K562 (cell line): ENCODE measurements around the gene SRRT. TPM values are rescaled to one million over a fixed set of nuclear protein-coding genes. Genes with fewer than 3 reads are reported as not detected.
A peak's percentile ranks its signal among the peaks of the same experiment; 100 is the strongest.

Experiments
- ATAC-seq: fragments of 200-7000 bp; cut with Tn5 transposase; 3 replicates; pipeline ENCODE4 v1.9.1; 2020; ENCODE audit warnings: moderate library complexity
- BruUV-seq: library from RNA; stranded (reverse); fragments of 400-500 nt; replicated peaks from 2 replicates; lab custom pipeline; 2021; lab: Mats Ljungman, UMichigan
- CTCF ChIA-PET: fragments of 300-600 bp; formaldehyde crosslinking; extraction: SDS; loops from one replicate; lab custom pipeline; 2021; ENCODE audit warnings: low intra/inter-chr PET ratio; lab: Yijun Ruan, JAX
- POLR2A ChIA-PET: fragments of 300-600, 350-650 bp; sonication (Branson Sonifier 250); formaldehyde crosslinking; extraction: SDS; loops from one replicate; lab custom pipeline; 2021; ENCODE audit warnings: antibody characterized with exemption, inconsistent platforms; lab: Yijun Ruan, JAX
- DNase-seq, 4 experiments: peaks; one replicate each; pipeline versions ENCODE4 v3.0.0 to v3.0.0-alpha.2; 2011 to 2018; ENCODE audit warnings: low spot score in 3 of 4, mixed read lengths in 3 of 4; ENCODE audit errors: extremely low read depth in 1 of 4
- FAIRE-seq: peaks from 2 replicates; lab custom pipeline; 2011; peaks lifted over from hg19 to GRCh38; lab: Jason Lieb, UNC
- H2AFZ ChIP-seq: 2 replicates; pipeline ENCODE4 v1.6.0; 2011; ENCODE audit warnings: low read depth, low read length, control low read depth, inconsistent platforms
- H3K27ac ChIP-seq: fragments of 200-600 bp; 3 replicates; pipeline ENCODE4 v1.8.0; 2011; ENCODE audit warnings: low read depth, mild to moderate bottlenecking, control low read depth, inconsistent platforms, low read length, moderate library complexity, mixed read lengths; ENCODE audit errors: extremely low read depth
- H3K27me3 ChIP-seq, 2 experiments: fragments of 300-600 bp in 1 of 2; 2 replicates in 1 of 2; 3 replicates in 1 of 2; pipeline versions ENCODE4 v1.6.0 to v1.8.0; 2011; ENCODE audit warnings: inconsistent platforms in 2 of 2, low read length in 2 of 2, mild to moderate bottlenecking in 1 of 2, mixed read lengths in 1 of 2, moderate library complexity in 1 of 2; ENCODE audit not compliant: control insufficient read depth in 2 of 2, insufficient read depth in 2 of 2
- H3K36me3 ChIP-seq: fragments of 300-600 bp; 3 replicates; pipeline ENCODE4 v1.8.0; 2011; ENCODE audit warnings: mild to moderate bottlenecking, low read length, inconsistent platforms; ENCODE audit not compliant: control insufficient read depth, insufficient read depth
- H3K4me1 ChIP-seq, 2 experiments: fragments of 200-600 bp in 1 of 2; replicated peaks in 1 of 2; 2 replicates in 1 of 2; 3 replicates in 1 of 2; pipeline versions ENCODE4 v1.5.1 to v1.8.0; 2011; ENCODE audit warnings: inconsistent platforms in 2 of 2, low read length in 2 of 2, mild to moderate bottlenecking in 1 of 2, mixed read lengths in 1 of 2, moderate library complexity in 1 of 2; ENCODE audit not compliant: control insufficient read depth in 2 of 2, insufficient read depth in 2 of 2
- H3K4me2 ChIP-seq: 2 replicates; pipeline ENCODE4 v1.6.1; 2011; ENCODE audit warnings: low read length, control low read depth, inconsistent platforms, mixed read lengths; ENCODE audit not compliant: insufficient read depth
- H3K4me3 ChIP-seq: fragments of 200-600 bp; sonication (generic), shearing (Covaris generic); 2 replicates; pipeline ENCODE4 v1.5.1; 2016; ENCODE audit warnings: control low read depth, inconsistent platforms
- H3K79me2 ChIP-seq: fragments of 200-600 bp; 3 replicates; pipeline ENCODE4 v1.8.0; 2011; ENCODE audit warnings: low read length, inconsistent platforms; ENCODE audit not compliant: control insufficient read depth, insufficient read depth
- H3K9ac ChIP-seq, 2 experiments: 2 replicates each; pipeline versions ENCODE4 v1.6.0 to v1.6.1; 2011; ENCODE audit warnings: low read depth in 2 of 2, low read length in 2 of 2, control low read depth in 1 of 2, inconsistent platforms in 1 of 2, mild to moderate bottlenecking in 1 of 2, mixed read lengths in 1 of 2; ENCODE audit not compliant: insufficient read depth in 1 of 2
- H3K9me1 ChIP-seq: one replicate; pipeline ENCODE4 v1.6.0; 2011; ENCODE audit warnings: inconsistent platforms, mild to moderate bottlenecking, low read length, moderate library complexity; ENCODE audit not compliant: control insufficient read depth, insufficient read depth
- H3K9me3 ChIP-seq: replicated peaks from 2 replicates; pipeline ENCODE4 v1.5.1; 2011; ENCODE audit warnings: low read depth, low read length, inconsistent platforms; ENCODE audit not compliant: control insufficient read depth, insufficient read depth
- H4K20me1 ChIP-seq: replicated peaks from 2 replicates; pipeline ENCODE4 v1.6.1; 2011; ENCODE audit warnings: low read length, inconsistent platforms, mixed read lengths; ENCODE audit not compliant: control insufficient read depth, insufficient read depth
- BRF2 ChIP-seq: IDR thresholded peaks from 3 replicates; pipeline ENCODE4 v1.6.1; 2011; ENCODE audit warnings: borderline replicate concordance, mild to moderate bottlenecking; ENCODE audit not compliant: insufficient read length, insufficient read depth
- CBX5 ChIP-seq: IDR thresholded peaks from 2 replicates; pipeline ENCODE4 v1.6.1; 2014; ENCODE audit warnings: low read depth, borderline replicate concordance
- CGGBP1 ChIP-seq: fragments of 250-450 bp; sonication (Bioruptor Pico); IDR thresholded peaks from 2 replicates; pipeline ENCODE4 v1.9.0; 2021; ENCODE audit warnings: mild to moderate bottlenecking
- FOXA3 ChIP-seq, 2 experiments: fragments of 450-650 bp in 1 of 2; sonication (generic) in 1 of 2; formaldehyde crosslinking; IDR thresholded peaks in 1 of 2; conservative IDR thresholded peaks in 1 of 2; 2 replicates each; pipeline versions ENCODE4 v1.4.0 to v1.8.0; 2020 to 2022; ENCODE audit warnings: mild to moderate bottlenecking in 2 of 2, missing genetic modification reagents in 1 of 2
- HMG20A ChIP-seq: fragments of 450-650 bp; formaldehyde crosslinking; conservative IDR thresholded peaks from 2 replicates; pipeline ENCODE4 v1.4.0; 2020; ENCODE audit warnings: mild to moderate bottlenecking, mixed read lengths
- HNRNPLL ChIP-seq: fragments of 200-400 bp; formaldehyde crosslinking; IDR thresholded peaks from 2 replicates; pipeline ENCODE4 v1.6.1; 2017; ENCODE audit warnings: low read length, low read depth, mild to moderate bottlenecking; ENCODE audit not compliant: poor library complexity, severe bottlenecking
- MAFG ChIP-seq: fragments of 450-650 bp; conservative IDR thresholded peaks from 2 replicates; pipeline ENCODE4 v1.6.1; 2016; ENCODE audit warnings: missing genetic modification characterization, missing compliant biosample characterization
- NCOA4 ChIP-seq: fragments of 450-650 bp; IDR thresholded peaks from 2 replicates; pipeline ENCODE4 v1.6.1; 2018; ENCODE audit warnings: mild to moderate bottlenecking; ENCODE audit not compliant: partially characterized antibody
- NRF1 ChIP-seq, 2 experiments: fragments of 450-650 bp; IDR thresholded peaks in 1 of 2; conservative IDR thresholded peaks in 1 of 2; 2 replicates each; pipeline ENCODE4 v1.6.1; 2014; ENCODE audit warnings: mild to moderate bottlenecking in 2 of 2
- PREB ChIP-seq: sonication (generic); formaldehyde crosslinking; IDR thresholded peaks from 2 replicates; pipeline ENCODE4 v1.8.1; 2023; ENCODE audit warnings: mild to moderate bottlenecking, missing genetic modification reagents
- PTTG1 ChIP-seq: fragments of 450-650 bp; IDR thresholded peaks from 2 replicates; pipeline ENCODE4 v1.6.1; 2016; ENCODE audit warnings: low read depth, mild to moderate bottlenecking, missing genetic modification characterization, missing compliant biosample characterization
- RCOR1 ChIP-seq, 2 experiments: IDR thresholded peaks; 2 replicates each; pipeline ENCODE4 v1.6.1; 2012; ENCODE audit warnings: low read depth in 2 of 2, low read length in 2 of 2, borderline replicate concordance in 1 of 2, improper control_type of control experiment in 1 of 2
- SMARCA4 ChIP-seq: fragments of 450-650 bp; IDR thresholded peaks from 2 replicates; pipeline ENCODE4 v1.6.1; 2016
- TCF3 ChIP-seq: sonication (generic); formaldehyde crosslinking; IDR thresholded peaks from 2 replicates; pipeline ENCODE4 v1.4.0; 2020; ENCODE audit warnings: mild to moderate bottlenecking, missing genetic modification reagents
- ZNF12 ChIP-seq: sonication (generic); formaldehyde crosslinking; IDR thresholded peaks from 2 replicates; pipeline ENCODE4 v1.4.0; 2020; ENCODE audit warnings: mild to moderate bottlenecking, missing genetic modification reagents
- ZNF274 ChIP-seq: IDR thresholded peaks from 2 replicates; pipeline ENCODE4 v1.6.1; 2011; ENCODE audit warnings: low read depth, mild to moderate bottlenecking, low read length, moderate library complexity, borderline replicate concordance
- ZNF780A ChIP-seq: fragments of 250-450 bp; sonication (Bioruptor Pico); IDR thresholded peaks from 2 replicates; pipeline ENCODE4 v1.5.0; 2021; ENCODE audit warnings: mild to moderate bottlenecking
- WGBS: fragments of 100-300 bp; shearing (Covaris generic); methylation state at CpG from one replicate; pipeline ENCODE4 v1.1.6; 2016; ENCODE audit warnings: low coverage, mixed read lengths; ENCODE audit not compliant: insufficient coverage; ENCODE audit errors: missing lambda C conversion rate; 5-methylcytosine and 5-hydroxymethylcytosine counted together
- in situ Hi-C: fragments of 300-500 bp; cut with MboI; formaldehyde crosslinking; loops from 4 replicates; pipeline ENCODE4 v1.15.0; 2018; ENCODE audit warnings: inconsistent platforms, mixed read lengths
- intact Hi-C: fragments of 100-400 bp; cut with micrococcal nuclease; formaldehyde crosslinking; loops from 2 replicates; pipeline ENCODE4 v1.14.2; 2022
- polyA plus RNA-seq, 8 experiments: library from polyadenylated mRNA; depleted of rRNA in 4 of 8; stranded (reverse) in 5 of 8; unstranded in 3 of 8; fragments of >200 nt; fragmentation: Nextera tagmentation in 2 of 8; fragmentation: Illumina TruSeq in 1 of 8; extraction: Ambion mirVana in 2 of 8; extraction: Trizol in 1 of 8; gene quantifications; 2 replicates each; pipeline versions ENCODE4 v1.2.1 to v1.2.3, GENCODE V29; 2011 to 2014; ENCODE audit warnings: inconsistent platforms in 1 of 8, missing spikeins in 1 of 8
- total RNA-seq, 7 experiments: library from RNA; depleted of rRNA in 6 of 7; stranded (reverse); fragments of >200 nt in 6 of 7; fragmentation: Illumina TruSeq in 2 of 7; extraction: Trizol in 2 of 7; gene quantifications; 2 replicates each; pipeline versions ENCODE4 v1.2.1 to v1.2.3, GENCODE V29; 2011 to 2021; ENCODE audit warnings: low replicate concordance in 1 of 7

SRRT gene
- total and polyA plus RNA-seq, 9 of the 15 experiments (the other 6 are each of a cell fraction or from before 2014, with no cell fraction given), result 10.3 to 263 (median 84.4) TPM

- TF ChIP-seq ZNF780A (no peak), HNRNPLL (peak; percentile 18), NRF1 (conservative IDR thresholded peaks at IDR 0.05 in 1 of 2, IDR thresholded peaks at IDR 0.05 in 1 of 2) (no peak), CBX5 (no peak)
Measured at GRCh38 chr7:100902638-100903037, 27.7 kb downstream of the SRRT start (continued).

- peaks cover 4% of the 10 kb centered on the region in 2 experiments; a peak in 1 of 5 replicates for H3K4me1 ChIP-seq
- TF ChIP-seq MAFG (tag) (no peak), SMARCA4 (no peak), PREB (CRISPR knock-in tag) (no peak), TCF3 (CRISPR knock-in tag) (no peak), CGGBP1 (no peak), FOXA3 (CRISPR knock-in tag; conservative IDR thresholded peaks at IDR 0.05 in 1 of 2, IDR thresholded peaks at IDR 0.05 in 1 of 2) (no peak), HMG20A (no peak), RCOR1 (IDR thresholded peaks at IDR 0.05; ENCODE audit: borderline replicate concordance in 1 of 2, low read depth in 2 of 2, low read length in 2 of 2) (no peak), ZNF274 (no peak), BRF2 (no peak), NCOA4 (no peak), ZNF12 (CRISPR knock-in tag) (no peak), PTTG1 (tag) (no peak)
Measured at GRCh38 chr7:100908512-100908911, 33.6 kb downstream of the SRRT start.

More at GRCh38 chr7:100908512-100908911, 33.6 kb downstream of the SRRT start:
- no peak for FAIRE-seq
- no peak overlapping the region for H2AFZ ChIP-seq
- no peak overlapping the region for H3K27ac ChIP-seq
- H3K27me3 ChIP-seq, result no peaks in the 10 kb centered on the region
- H3K4me3 ChIP-seq, result no peak overlapping the region
- 42% methylated on average over 5 of the region's 5 CpGs for WGBS
- ATAC-seq, result no peak
- H3K79me2 ChIP-seq, result no peaks in the 10 kb centered on the region
- no peaks in the 10 kb centered on the region for H4K20me1 ChIP-seq
- H3K9ac ChIP-seq, result no peak overlapping the region
- H3K4me2 ChIP-seq, result no peak overlapping the region
- ChIA-PET POLR2A (no interaction called here), CTCF (no interaction called here)
- no TSS peak for BruUV-seq
- in situ Hi-C loops (loop anchor here (25.0 kb wide), 1 partner anchor 379 kb away; no protein-coding TSS in a partner anchor), intact Hi-C loops (no loop called here)
- H3K9me3 ChIP-seq, result peaks cover 2% of the 10 kb centered on the region; the same call in 1 of the 2 replicates
- H3K9me1 ChIP-seq, result no peaks in the 10 kb centered on the region
- no peaks in the 10 kb centered on the region for H3K36me3 ChIP-seq
- DNase-seq, result no peak
